Psoas muscle (tissue), 8 donors: ENCODE measurements around the gene PTK6. TPM values are rescaled to one million over a fixed set of nuclear protein-coding genes. Genes with fewer than 3 reads are reported as not detected.

Experiments
- ATAC-seq, 4 donors: fragments of 200-7000 bp; cut with Tn5 transposase; one replicate each; pipeline ENCODE4 v1.9.1; 2020; ENCODE audit warnings: moderate library complexity in 3 of 4, mild to moderate bottlenecking in 2 of 4
- DNase-seq, 2 donors: peaks; one replicate each; pipeline ENCODE4 v3.0.0-alpha.2; 2020
- H3K27ac ChIP-seq: fragments of 200-600 bp; one replicate; pipeline ENCODE4 v1.8.0; 2022
- H3K27me3 ChIP-seq, 3 donors: fragments of 200-600 bp in 1 of 3; one replicate each; pipeline versions ENCODE4 v1.6.1 to v1.8.0; 2013 to 2022; ENCODE audit warnings: low read length in 2 of 3, mild to moderate bottlenecking in 2 of 3, moderate library complexity in 1 of 3; ENCODE audit not compliant: insufficient read depth in 3 of 3
- H3K36me3 ChIP-seq, 2 donors: fragments of 200-600 bp in 1 of 2; one replicate each; pipeline versions ENCODE4 v1.6.1 to v1.8.0; 2013 to 2022; ENCODE audit warnings: low read depth in 1 of 2, mild to moderate bottlenecking in 1 of 2, moderate library complexity in 1 of 2; ENCODE audit not compliant: insufficient read depth in 1 of 2
- H3K4me1 ChIP-seq: fragments of 200-600 bp; one replicate; pipeline ENCODE4 v1.8.0; 2022
- H3K4me3 ChIP-seq: fragments of 200-600 bp; one replicate; pipeline ENCODE4 v1.8.0; 2022; ENCODE audit warnings: mild to moderate bottlenecking
- H3K9me3 ChIP-seq: fragments of 200-600 bp; one replicate; pipeline ENCODE4 v1.8.0; 2022
- WGBS, 3 donors: extraction: QIAGEN DNeasy Blood & Tissue Kit; methylation state at CpG; one replicate each; pipeline versions ENCODE4 v1.1.6 to v1.1.7; 2013; 5-methylcytosine and 5-hydroxymethylcytosine counted together
- intact Hi-C, 2 donors: fragments of 100-400 bp; cut with DNase I; formaldehyde crosslinking; loops; one replicate each; pipeline versions ENCODE4 v1.11.0 to v1.14.2; 2022
- polyA plus RNA-seq, 3 donors: library from polyadenylated mRNA; stranded (reverse); fragments of 200-250 nt; gene quantifications; one replicate each; pipeline ENCODE4 v1.2.3, GENCODE V29; 2013
- total RNA-seq, 4 donors: library from RNA; stranded (reverse); fragmentation: NEBNext Ultra II Directional in 2 of 4; extraction: Animal tissue kit (Norgen Biotek cat#: 25700) in 2 of 4; gene quantifications; one replicate each; pipeline versions ENCODE4 v1.2.1 to v1.2.4, GENCODE V29; 2021 to 2023
- TF ChIP-seq, protein P1 (sequence below): fragments of 200-600 bp; IDR thresholded peaks from one replicate; pipeline ENCODE4 v1.8.0; 2022; ENCODE audit warnings: antibody characterized with exemption
- donor health status: healthy with polysubstance abuse.
- donor health status: DM: no; HTN: no; CAD: no; lungs with moderate emphysema.
- donor health status: Bipolar disorder and iron deficiency.
- donor health status: healthy.
- donor health status: DM: yes; HTN: yes; CAD: no.
- donor health status: DM: no; HTN: no; CAD: no.
- donor health status: DM: no; HTN: no; CAD: no.
- donor health status: DM: yes; HTN: yes; CAD: no.

The PTK6 gene
- total and polyA plus RNA-seq, 7 donors: 0.04 to 0.06 (median 0.04) TPM; not detected in 4

DNA sequence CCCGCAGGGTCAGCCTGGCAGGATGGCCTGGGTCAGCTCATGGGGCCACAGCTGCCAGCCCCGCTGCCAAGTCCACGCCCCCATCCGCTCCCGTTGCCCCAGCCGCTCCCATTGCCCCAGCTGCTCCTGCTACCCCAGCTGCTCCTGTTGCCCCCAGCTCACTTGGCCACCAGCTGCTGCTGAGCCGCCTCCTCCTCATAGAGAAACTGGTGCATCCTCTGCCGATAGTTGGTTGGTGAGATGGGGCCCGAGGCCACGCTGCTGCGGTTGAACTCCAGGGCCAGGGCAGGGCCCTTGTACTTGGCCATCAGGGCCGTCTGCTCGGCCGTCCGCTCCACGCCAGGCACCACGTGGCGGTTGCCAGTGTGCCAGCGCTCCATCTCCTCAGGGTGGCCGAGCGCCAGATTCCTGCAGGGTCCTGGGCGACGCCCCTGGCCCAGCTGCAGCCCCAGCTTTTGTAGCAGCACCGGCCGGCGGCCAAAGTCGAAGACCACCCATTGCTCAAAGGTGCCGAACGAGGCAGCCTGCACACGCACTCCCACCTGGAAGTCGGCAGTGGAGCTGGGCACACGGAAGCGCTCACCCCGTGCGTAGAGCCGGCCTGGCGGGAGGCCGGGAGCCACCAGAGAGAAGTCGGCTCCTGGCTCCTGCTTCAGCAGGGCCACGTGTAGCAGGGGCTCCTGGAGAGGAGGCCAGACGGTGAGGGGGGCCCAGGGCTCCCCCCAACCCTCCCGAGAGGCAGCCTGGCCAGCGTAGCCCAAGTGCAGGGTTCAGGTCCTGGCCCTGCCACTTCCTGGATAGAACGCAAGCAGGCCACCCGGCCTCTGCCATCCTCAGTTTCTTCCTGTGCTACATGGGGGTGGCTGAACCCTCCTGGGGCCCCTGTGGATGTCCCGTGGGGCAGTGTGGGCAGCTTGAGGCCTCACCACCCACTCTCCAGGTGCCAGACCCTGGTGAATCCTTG lies 32.1 kb upstream of the PTK6 start:
- intact Hi-C loops: no loop called here
- H3K27me3 ChIP-seq: peaks cover 0 to 38% (median 3%) of the 10 kb centered on the region in 3 donors
- no peaks in the 10 kb centered on the region for H3K9me3 ChIP-seq
- peaks cover 0 to 4% of the 10 kb centered on the region in 2 donors for H3K36me3 ChIP-seq
- no peaks in the 10 kb centered on the region for H3K4me1 ChIP-seq
- no peak for ATAC-seq
- TF ChIP-seq, protein P1, sequence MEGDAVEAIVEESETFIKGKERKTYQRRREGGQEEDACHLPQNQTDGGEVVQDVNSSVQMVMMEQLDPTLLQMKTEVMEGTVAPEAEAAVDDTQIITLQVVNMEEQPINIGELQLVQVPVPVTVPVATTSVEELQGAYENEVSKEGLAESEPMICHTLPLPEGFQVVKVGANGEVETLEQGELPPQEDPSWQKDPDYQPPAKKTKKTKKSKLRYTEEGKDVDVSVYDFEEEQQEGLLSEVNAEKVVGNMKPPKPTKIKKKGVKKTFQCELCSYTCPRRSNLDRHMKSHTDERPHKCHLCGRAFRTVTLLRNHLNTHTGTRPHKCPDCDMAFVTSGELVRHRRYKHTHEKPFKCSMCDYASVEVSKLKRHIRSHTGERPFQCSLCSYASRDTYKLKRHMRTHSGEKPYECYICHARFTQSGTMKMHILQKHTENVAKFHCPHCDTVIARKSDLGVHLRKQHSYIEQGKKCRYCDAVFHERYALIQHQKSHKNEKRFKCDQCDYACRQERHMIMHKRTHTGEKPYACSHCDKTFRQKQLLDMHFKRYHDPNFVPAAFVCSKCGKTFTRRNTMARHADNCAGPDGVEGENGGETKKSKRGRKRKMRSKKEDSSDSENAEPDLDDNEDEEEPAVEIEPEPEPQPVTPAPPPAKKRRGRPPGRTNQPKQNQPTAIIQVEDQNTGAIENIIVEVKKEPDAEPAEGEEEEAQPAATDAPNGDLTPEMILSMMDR: no peak
- DNase-seq: no peak
- WGBS, 3 donors: 43 to 55% (median 44%) methylated on average over 45 to 46 of the region's 46 CpGs
- H3K4me3 ChIP-seq: no peak overlapping the region
- no peak overlapping the region for H3K27ac ChIP-seq

DNA sequence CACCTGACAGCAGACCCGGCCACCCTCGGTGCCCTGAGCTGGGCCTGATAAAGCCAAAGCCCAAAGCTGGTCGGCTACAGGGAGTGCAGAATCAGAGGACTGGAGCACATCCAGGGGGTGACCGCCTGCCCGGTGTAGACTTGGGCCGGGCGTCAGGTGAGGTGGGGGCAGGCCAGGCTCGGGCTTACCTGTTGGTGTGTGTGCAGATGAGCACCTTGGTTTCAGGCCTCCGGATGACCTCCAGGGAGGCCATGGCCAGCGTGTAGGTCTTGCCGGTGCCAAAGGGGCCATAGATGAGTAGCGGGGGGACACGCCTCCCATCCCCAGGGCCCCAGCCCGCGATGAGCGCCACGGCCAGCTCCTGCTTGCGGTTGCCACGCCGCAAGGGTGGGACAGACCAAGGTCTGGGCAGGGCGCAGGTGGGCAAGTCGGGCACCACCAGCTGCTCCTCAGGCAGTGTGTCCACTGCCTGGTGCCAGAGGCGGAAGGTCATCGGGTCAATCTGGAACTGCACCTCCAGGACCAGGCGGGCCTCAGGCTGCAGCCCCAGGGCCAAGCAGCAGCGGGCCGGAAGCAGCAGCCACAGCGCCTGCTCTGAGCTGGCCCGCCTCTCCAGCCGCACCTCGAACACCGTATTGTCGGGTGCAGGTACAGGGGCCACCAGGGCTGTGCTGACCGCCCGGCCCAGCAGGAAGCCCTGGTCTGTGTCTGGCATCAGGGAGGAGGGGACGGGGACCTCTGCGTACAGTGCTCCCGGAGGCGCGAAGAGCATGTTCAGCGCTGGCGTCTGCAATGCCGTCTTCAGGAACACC lies 31.2 kb upstream of the PTK6 start:
- intact Hi-C loops: no loop called here
- H3K4me1 ChIP-seq: no peaks in the 10 kb centered on the region
- no peak overlapping the region for H3K4me3 ChIP-seq
- 70 to 84% (median 72%) methylated on average over 32 to 43 of the region's 43 CpGs for WGBS, 3 donors
- TF ChIP-seq, protein P1: no peak
- no peak overlapping the region for H3K27ac ChIP-seq
- ATAC-seq (peak in 1 of 4 donors; percentile 10), DNase-seq (no peak)
- H3K9me3 ChIP-seq: no peaks in the 10 kb centered on the region
- H3K27me3 ChIP-seq: peaks cover 0 to 29% (median 3%) of the 10 kb centered on the region in 3 donors
- H3K36me3 ChIP-seq: peaks cover 0 to 4% of the 10 kb centered on the region in 2 donors

DNA sequence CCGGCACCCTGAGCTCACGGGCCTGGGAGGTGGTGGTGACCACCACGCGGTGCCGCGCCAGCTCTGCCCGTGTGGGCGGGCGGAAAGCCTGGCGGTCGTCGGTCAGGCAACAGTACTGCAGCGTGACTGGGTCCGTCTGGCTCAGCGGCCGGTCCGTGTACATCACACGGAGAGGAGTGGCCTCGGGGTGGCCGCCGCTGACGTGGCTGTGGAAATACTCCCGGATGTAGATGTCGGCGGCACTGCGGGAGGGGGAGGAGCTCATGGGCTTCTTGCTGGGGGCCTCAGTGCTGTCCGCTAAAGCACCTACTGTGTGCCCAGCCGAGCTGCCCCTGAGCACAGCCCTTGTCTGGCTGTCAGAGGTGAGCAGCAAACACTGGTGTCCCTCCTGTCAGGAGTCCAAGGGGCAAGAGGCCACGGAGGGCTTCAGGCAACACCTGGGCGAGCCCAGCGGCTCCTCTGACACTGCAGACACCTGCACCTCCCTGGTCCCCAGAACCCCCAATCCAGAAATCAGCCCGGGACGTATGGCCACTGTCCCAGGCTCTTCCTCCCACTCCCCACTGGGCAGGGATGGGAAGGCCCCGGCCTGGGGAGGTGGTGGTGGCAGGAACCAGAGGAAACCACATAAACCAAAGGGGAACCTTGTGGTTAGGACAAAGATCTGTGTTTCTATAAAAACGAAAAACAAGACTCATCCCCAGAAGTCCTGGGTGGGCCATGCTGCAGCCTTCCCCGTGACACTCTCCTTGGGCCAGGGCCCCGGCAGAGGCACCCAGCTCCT lies 30.4 kb upstream of the PTK6 start:
- H3K9me3 ChIP-seq: no peaks in the 10 kb centered on the region
- DNase-seq (peak; percentile 51 to 76), ATAC-seq (peak in 1 of 4 donors; percentile 52)
- H3K36me3 ChIP-seq: peaks cover 0 to 4% of the 10 kb centered on the region in 2 donors
- peaks cover 0 to 24% (median 3%) of the 10 kb centered on the region in 3 donors for H3K27me3 ChIP-seq
- H3K4me3 ChIP-seq: no peak overlapping the region
- H3K27ac ChIP-seq: no peak overlapping the region
- H3K4me1 ChIP-seq: no peaks in the 10 kb centered on the region
- TF ChIP-seq, protein P1: no peak
- intact Hi-C loops: no loop called here
- 84 to 91% (median 88%) methylated on average over 36 to 37 of the region's 37 CpGs for WGBS, 3 donors

DNA sequence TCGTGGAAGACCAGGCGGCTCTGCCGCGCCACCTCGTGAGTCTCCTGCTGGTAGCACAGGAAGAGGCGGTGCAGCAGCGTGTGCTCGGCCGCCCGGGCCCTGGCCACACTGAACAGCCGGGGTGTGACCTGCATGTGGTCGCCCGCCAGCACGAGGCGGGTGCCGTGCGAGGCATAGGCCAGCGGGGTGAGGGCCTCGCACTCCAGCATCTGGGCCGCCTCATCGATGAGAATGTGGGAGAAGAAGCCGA lies 29.9 kb upstream of the PTK6 start:
- Histone ChIP-seq H3K9me3 (no peaks in the 10 kb centered on the region), H3K27me3 (peaks cover 0 to 19% (median under 1%) of the 10 kb centered on the region in 3 donors), H3K27ac (no peak overlapping the region), H3K4me1 (no peaks in the 10 kb centered on the region), H3K36me3 (peaks cover 0 to 7% of the 10 kb centered on the region in 2 donors), H3K4me3 (no peak overlapping the region)
- TF ChIP-seq, protein P1: no peak
- no peak for DNase-seq
- 85 to 91% (median 91%) methylated on average over 22 of the region's 22 CpGs for whole genome bisulfite sequencing, 3 donors
- intact Hi-C loops: no loop called here
- ATAC-seq: peak in 1 of 4 donors; percentile 18
